GM18861 (cell line): ENCODE measurements around the gene SPDYE6.
"Not testable (repeated sequence)": the region's sequence is repeated elsewhere in the genome, so short reads cannot be mapped to it uniquely, and the experiment has no call there.

Source experiments
- ATAC-seq: cut with Tn5 transposase; IDR thresholded peaks from one replicate; pipeline ENCODE4 v1.9.1; 2021; ENCODE audit not compliant: unreplicated experiment

Gene SPDYE6, protein sequence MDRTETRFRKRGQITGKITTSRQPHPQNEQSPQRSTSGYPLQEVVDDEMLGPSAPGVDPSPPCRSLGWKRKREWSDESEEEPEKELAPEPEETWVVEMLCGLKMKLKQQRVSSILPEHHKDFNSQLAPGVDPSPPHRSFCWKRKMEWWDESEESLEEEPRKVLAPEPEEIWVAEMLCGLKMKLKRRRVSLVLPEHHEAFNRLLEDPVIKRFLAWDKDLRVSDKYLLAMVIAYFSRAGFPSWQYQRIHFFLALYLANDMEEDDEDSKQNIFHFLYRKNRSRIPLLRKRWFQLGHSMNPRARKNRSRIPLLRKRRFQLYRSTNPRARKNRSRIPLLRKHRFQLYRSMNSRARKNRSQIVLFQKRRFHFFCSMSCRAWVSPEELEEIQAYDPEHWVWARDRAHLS

DNA sequence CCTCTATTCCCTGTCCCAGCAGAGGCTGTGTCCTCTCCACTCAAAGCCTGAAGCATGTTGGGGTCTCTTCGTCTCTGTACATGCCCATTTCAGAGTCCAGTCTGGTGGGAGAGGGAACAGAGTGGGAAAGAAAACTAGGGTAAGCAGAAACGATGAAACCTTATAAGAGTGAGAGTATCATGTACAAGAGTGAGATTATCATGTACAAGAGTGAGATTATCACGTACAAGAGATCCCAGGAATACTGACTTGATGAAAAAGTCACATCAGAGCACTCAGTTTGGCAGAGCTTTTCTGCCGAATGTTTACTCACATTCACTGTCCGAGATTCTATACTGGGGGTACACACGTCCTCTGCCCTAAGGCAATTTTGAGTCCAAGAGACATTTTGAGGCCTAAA, at the start of gene SPDYE6:
TSS of gene SPDYE6 (minus strand) at position 101 of the 400 bp plus-strand sequence. CDS start 421 bp downstream, outside the sequence.
- not testable (repeated sequence) for ATAC-seq

DNA sequence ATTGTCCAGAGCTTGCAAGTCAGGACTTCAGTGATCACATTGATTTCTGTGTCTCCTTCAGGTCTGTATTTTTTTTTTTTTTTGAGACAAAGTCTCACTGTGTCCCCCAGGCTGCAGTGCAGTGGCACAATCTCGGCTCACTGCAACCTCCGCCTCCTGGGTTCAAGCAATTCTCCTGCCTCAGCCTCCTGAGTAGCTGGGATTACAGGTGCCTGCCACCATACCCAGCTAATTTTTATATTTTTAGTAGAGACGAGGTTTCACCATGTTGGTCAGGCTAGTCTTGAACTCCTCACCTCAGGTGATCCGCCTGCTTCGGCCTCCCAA, 48.6 kb upstream of the SPDYE6 start:
- ATAC-seq, result not testable (repeated sequence)

DNA sequence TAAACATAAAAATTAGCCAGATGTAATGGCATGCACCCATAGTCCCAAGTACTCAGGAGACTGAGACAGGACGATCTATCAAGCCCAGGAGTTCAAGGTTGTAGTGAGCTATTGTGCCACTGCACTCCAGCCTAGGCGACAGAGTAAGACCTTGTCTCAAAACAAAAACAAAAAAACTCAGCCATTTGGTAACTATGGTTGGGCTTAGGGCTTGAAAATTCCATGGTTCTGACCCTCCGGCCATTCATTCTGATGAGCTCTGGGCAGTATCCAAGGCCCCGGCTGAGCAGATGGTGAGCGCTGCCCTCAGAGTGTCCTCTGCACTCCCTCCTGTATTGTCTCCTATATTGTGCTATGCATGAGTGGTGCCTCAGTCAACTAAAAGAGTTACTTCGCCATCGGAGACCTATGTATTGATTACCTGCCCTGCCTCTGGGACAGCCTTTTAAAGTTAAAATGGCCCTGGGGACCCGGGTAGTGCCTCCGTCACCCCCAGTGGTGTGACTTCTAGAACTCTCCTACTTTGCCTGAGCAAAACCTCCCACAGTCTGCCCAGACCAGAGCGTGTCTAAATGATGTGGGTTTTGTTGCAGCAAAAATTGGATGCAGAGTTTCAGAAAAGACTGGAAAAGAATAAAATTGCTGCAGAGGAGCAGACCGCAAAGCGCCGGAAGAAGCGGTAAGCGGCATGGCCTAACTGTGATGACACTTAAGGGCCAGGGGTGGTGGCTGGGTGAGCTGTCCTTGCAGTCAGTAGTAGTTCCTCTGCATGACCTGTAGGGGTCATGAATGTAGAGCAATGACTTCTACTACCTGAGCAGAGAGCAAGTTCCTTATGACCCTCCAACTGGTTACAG, 48.0 kb upstream of the SPDYE6 start:
- peak; percentile 72 for ATAC-seq

DNA sequence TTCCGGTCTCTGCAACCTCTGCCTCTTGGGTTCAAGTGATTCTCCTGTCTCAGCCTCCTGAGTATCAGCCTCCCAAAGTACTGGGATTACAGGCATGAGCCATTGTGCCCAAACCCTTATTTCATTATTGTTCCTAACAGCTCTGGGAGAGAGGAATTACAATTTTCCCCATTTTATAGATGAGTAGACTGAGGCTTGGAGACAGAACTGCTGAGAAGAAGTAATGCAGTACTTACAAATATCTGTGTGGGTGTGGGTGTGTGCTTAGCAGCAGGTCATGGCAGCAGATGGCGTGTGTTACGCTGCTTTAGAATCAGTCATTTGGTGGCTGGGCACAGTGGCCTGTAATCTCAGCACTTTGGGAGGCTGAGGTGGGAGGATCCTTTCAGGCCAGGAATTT, 47.3 kb upstream of the SPDYE6 start:
- no peak for ATAC-seq

DNA sequence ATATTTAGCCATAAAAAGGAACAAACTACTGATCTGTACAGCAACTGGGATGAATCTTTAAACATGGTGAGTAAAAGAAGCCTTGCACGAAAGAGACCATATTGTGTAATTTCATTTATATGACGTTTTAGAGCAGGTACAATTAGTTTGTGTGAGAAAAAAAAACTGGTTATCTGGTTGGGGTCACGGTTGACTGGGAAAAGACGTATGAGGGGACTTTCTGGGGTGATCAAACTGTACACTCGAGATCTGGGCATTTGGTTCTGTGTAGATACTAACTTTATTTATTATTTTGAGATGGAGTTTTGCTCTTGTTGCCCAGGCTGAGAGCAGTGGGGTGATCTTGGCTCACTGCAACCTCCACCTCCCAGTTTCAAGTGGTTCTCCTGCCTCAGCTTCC, 44.1 kb upstream of the SPDYE6 start:
- ATAC-seq, result no peak

DNA sequence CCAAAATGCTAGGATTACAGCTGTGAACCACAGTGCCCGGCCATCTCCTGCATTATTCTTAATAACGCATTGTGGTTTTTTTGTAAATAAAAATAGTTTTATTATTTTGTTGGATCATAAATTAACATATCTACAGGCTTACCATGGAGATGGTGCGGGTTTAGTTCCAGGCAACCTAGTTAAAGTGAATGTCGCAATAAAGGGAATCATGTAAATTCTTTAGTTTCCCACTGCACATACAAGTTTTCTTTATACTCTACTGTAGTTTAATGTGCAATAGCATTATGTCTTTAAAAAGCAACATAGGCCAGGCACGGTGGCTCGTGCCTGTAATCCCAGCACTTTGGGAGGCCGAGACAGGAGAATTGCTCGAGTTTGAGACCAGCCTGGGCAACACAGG, 42.3 kb upstream of the SPDYE6 start:
- ATAC-seq, result no peak

DNA sequence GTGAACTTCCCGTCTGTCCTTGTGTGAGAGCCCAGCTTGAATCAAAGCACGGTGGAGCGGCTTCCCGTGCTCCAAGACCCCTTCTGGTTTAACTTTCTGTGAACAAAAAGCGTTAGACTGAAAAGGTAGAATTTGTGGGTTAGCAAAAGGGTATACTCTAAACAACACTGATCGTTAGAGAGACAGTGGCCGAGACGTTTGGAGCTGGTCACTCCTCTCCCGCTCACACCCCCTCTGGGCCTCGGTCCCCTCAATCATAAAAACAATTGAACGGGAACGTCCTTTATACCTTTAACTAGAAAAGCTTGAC, 40.4 kb upstream of the SPDYE6 start:
- ATAC-seq, result no peak

DNA sequence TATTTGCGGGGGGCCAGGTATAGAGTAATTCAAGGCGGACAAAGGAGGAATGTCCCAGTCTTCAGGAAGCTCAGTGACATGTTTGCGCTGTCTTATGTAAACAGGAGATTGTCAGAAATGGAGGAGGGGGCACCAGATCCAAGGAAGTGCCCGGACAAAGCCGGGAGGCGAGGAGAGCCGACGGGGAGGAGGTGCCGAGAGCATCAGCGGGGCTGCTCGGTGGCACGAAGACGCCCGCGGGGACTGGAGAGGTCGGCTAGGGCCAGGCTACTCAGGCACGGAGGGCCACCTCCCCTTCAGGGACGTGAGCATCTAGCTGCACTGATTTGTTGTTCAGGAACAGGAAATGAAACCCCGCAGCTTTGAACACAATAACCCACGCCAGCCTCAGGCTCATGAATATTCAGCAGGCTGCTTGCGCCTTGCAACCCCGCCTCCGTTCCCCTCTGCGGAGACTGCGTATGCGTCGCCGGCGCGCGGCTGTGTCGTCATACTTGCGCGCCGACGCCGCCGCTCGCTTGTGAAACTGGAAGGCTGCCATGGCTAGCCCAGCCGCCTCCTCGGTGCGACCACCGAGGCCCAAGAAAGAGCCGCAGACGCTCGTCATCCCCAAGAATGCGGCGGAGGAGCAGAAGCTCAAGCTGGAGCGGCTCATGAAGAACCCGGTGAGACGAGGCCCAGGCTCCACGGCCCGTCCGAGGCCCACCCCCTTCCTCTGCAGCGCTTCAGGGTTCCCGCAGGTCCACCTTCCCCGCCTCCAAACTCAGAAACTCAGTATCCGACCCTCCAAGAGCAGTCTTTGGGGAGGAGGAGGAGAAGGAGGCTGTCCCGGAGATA, 39.8 kb upstream of the SPDYE6 start, which contains the start of gene PRKRIP1:
TSS of gene PRKRIP1 (plus strand) at position 491 of the 837 bp plus-strand sequence. CDS start at position 540, 49 bp downstream.
- ATAC-seq, result peak; percentile 97

DNA sequence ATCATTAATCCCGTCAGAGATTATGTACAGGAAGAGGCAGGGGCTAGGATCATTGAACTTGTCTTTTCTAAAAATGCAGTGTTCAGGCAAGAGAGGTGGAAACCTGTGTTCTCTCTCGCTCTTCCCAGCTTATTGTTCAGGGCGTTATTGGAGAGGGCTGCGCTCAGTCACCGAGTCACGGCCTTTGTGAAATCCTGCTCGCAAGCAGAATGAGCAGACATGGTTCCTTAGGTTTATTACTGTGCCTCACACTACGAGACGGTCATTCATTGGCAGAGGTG, 39.3 kb upstream of the SPDYE6 start:
- no peak for ATAC-seq

DNA sequence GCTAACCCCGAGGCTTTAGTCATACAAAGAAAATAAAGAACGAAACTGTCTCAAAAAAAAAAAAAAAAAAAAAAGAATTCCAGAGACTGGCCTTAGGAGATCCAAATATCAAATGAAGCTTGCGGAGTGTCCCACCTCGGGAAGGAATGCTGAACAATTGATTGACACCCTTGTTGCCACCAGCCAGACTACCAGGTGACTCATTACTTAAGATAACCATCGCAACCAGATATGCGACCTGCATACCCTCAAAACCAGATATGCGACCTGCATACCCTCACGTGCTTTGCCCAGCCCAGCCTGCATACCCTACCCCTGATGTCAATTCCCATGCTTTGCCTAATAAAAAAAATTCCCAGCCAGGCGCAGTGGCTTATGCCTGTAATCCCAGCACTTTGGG, 37.2 kb upstream of the SPDYE6 start:
- no peak for ATAC-seq

DNA sequence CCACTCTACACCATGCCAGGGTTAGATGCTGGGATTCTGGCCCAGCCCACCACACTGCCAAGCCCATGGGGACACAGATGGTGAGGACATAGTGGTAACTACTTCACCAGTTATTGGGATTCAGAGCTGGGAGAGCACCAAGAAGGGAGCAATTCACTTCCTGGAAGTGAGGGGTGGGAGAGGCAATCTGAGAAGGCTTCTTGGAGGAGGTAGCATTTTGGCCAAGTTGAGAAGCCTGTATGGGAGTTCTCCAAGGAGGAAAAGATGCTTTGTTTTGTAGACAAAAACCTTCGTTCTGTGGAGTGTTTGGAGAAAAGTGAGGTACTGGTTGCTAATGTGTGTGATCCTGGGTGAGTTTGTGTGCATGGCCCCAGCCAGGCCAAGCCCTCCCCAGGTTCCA, 36.1 kb upstream of the SPDYE6 start:
- ATAC-seq, result no peak

DNA sequence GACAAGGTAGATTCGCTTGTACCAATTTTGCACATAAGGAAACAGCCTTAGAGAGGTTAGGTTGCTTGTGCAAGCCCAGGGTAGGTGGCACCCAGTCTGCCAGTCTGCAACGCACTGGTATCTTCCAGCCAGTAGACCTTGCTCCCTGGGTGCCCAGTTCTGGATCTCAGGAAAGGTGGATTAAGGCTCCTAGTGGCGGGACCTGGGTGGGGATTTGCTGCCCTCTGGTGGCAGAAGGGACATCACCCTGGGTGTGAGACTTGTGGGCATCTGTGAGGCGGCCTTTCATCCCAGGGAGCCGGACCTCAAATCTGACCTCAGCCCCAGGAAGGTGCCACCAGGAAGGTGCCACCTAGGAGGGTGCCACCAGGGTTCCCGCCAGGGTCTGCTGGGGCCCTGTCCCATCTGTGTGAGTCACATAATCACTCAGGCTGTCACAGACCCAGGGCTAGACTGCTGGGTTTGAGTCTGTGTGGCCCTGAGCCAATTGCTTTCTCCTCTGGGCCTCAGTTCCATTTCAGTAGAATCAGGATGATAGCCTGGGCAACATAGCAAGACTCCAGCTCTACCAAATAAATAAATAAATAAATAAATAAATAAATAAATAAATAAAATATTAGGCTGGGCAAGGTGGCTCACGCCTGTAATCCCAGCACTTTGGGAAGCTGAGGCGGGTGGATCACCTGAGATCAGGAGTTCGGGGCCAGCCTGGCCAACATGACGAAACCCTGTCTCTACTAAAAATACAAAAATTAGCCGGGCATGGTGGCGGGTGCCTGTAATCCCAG, 34.6 kb upstream of the SPDYE6 start:
- ATAC-seq, result no peak

DNA sequence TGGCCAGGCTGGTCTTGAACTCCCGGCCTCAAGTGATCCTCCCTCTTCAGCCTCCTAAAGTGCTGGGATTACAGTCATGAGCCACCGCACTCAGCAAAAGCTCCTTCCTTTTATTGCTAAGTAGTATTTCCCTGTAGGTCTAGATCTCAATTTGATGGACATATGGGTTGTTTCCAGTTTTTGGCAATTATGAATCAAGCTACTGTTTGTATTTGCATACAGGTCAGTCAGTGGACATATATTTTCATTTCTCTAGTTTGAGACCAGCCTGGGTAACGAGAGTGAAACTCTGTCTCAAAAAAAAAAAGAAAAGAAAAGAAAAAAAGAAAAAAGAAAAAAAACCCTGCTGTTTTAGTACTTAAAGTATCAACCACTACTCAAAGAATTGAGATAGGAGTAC, 33.6 kb upstream of the SPDYE6 start:
- ATAC-seq, result no peak

DNA sequence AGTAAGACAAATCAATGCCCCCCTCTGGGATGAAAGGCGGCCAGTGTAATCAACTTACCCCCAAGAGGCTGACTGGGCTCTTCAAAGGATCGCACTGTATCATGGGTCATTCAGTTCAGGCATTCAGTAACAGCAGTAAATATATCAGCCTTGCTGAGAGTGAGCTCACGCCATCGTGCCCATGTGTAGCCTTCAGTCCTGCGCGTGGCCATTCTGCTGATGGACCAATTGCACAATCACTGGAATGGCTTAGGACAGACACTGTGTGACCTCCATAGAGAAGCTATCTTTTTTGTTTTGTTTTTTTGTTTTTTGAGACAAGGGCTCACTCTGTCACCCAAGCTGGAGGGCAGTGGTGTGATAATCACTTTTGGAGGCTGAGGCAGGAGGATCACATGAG, 30.8 kb upstream of the SPDYE6 start:
- no peak for ATAC-seq

DNA sequence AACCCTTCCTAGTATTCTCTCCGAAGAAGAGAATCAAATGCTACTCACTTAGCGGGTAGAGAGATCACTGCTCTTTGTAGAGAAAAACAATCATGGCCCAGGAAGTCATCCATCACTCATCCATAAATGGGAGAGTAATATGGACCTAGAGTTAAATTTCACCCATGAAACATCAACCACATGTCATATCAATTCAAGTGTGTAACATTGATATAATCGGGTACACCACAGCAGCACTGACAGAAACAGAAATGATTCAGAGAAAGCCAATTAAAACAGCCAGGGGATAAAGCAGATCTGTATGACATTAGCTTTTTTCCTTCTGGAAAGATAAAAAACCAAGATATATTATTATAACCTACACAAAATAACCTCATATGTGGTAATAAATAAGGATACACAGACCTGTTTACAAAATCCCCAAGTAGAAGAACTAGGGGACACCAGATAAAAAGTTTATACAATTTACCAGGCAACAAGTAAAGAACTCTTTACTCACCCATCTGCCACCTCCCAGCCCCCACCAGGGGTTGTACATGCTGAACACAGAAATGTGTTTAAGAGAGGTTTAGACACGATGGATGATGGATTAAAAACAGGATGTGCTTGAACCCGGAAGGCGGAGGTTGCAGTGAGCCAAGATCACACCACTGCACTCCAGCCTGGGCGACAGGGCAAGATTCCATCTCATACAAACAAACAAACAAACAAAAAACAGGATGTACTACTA, 25.6 kb upstream of the SPDYE6 start:
- ATAC-seq, result not testable (repeated sequence)

DNA sequence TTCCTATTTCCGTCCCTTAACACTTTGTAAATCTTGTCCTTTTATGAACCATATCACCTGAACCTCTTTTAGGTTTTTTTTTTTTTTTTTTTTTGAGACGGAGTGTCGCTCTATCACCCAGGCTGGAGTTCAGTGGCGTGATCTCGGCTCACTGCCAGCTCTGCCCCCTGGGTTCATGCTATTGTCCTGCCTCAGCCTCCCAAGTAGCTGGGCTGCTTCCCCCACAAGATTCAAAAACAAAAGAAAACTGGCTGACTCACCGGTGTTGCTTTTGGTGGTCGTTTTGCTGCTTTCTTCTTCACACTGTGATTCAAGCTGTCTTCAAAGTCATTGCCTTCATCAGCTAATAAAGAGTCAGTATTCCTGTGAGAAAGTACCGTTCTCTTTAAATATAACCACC, 24.6 kb upstream of the SPDYE6 start:
- not testable (repeated sequence) for ATAC-seq

DNA sequence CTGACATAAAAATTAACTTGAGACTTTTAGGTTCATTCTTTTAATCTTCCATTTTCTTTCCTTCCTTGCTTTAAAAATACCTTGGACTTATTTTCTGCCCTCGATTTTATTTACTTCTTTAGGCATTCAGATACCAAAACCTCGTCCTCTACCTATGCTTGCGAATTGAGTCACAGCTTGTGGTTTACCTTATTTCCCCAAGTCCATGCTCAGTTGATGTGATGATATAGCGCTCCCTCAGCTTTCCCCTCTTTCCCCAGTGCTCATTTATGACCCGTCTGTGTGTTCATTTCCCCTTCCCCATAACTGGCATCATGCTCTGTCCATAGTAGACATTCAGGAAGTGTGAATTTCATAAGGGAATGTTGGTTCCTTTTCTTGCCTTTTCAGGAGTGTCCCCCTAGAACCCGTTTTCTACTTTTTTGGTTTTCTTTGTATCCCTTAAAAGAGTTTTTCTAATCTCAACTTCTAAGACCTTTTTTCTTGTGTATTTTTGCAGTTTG, 20.8 kb upstream of the SPDYE6 start:
- no peak for ATAC-seq

DNA sequence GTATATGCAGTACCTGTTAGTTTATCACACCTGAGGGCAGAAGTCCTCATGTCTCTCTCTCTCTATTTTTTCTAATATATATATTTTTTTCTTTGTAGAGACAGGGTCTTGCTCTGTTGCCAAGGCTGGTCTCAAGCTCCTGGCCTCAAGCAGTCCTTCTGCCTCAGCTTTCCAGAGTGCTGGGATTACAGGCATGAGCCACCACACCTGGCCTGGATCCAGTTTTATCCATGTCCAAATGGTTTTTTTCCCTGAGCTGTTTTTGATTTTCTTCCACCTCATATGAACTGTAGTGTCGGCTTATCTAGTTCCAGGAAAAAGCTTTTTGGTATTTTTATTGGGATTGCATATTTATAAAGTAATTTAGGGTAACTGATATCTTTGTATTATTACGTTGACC, 16.6 kb upstream of the SPDYE6 start:
- not testable (repeated sequence) for ATAC-seq

DNA sequence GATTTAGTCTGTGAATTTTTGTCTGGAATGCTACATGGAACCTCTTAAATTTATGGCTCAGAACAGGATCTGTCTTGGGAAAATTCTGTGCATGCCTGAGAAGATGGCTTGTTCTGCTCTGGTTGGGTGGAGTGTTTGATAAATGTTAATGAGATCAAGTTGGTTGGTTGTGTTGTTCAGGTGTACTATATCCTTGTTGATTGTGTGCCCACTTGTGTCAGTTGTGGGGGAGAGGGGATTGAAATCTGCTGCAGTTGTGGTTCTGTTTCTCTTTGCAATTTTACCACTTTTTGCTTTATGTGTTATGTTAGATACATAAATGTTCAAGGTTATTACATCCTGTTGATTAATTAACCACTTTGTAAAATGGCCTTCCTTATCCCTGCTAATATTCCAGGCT, 13.8 kb upstream of the SPDYE6 start:
- not testable (repeated sequence) for ATAC-seq

DNA sequence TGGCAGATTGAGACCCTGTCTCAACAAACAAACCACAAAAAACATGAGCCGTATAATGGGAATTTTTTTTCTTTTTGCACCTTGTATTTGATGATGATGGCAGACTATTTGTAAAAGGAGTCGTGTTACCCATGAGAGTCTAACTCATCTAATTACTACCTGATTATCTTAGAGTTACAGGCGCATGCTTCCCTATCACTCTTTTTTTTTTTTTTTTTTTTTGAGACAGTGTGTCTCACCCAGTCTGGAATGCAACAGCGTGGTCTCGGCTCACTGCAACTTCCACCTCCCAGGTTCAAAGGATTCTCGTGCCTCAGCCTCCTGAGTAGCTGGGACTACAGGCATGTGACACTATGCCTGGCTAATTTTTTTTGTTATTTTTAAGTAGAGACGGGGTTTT, 9.1 kb upstream of the SPDYE6 start:
- not testable (repeated sequence) for ATAC-seq
